GM21529 (cell line): Measurements from ENCODE around the gene SPDEF.

Source experiments
- ATAC-seq: cut with Tn5 transposase; IDR thresholded peaks from one replicate; pipeline ENCODE4 v1.9.1; 2021; ENCODE audit not compliant: unreplicated experiment

SPDEF gene

GRCh38 chr6:34563513-34563870 is 7.4 kb upstream of the SPDEF start:
- no peak for ATAC-seq

GRCh38 chr6:34562861-34563512 is 6.9 kb upstream of the SPDEF start:
- no peak for ATAC-seq

- ATAC-seq = no peak
Observed at GRCh38 chr6:34562350-34562749, 6.2 kb upstream of the SPDEF start.

GRCh38 chr6:34561227-34561530 is 5.0 kb upstream of the SPDEF start:
- ATAC-seq = no peak

- ATAC-seq = no peak
Observed at GRCh38 chr6:34560366-34561226, 4.5 kb upstream of the SPDEF start.

GRCh38 chr6:34559651-34560365 is 3.7 kb upstream of the SPDEF start:
- ATAC-seq = no peak

- no peak for ATAC-seq
Observed at GRCh38 chr6:34558172-34558714, 2.1 kb upstream of the SPDEF start.

GRCh38 chr6:34557228-34557627 is 1.1 kb upstream of the SPDEF start:
- no peak for ATAC-seq

- no peak for ATAC-seq
Observed at GRCh38 chr6:34556493-34556892, 364 bp upstream of the SPDEF start.

- no peak for ATAC-seq
Observed at GRCh38 chr6:34555328-34555727, 801 bp downstream of the SPDEF start.

GRCh38 chr6:34555007-34555322 is 1.2 kb downstream of the SPDEF start:
- no peak for ATAC-seq

GRCh38 chr6:34554291-34555006 is 1.7 kb downstream of the SPDEF start:
- ATAC-seq = no peak

GRCh38 chr6:34553750-34554149 is 2.4 kb downstream of the SPDEF start:
- no peak for ATAC-seq

GRCh38 chr6:34553146-34553545 is 3.0 kb downstream of the SPDEF start:
- ATAC-seq = no peak

- ATAC-seq = no peak
Observed at GRCh38 chr6:34552620-34553019, 3.5 kb downstream of the SPDEF start.

- no peak for ATAC-seq
Observed at GRCh38 chr6:34551720-34552119, 4.4 kb downstream of the SPDEF start.

GRCh38 chr6:34549804-34550202 is 6.3 kb downstream of the SPDEF start:
- no peak for ATAC-seq

- no peak for ATAC-seq
Observed at GRCh38 chr6:34549026-34549803, 6.9 kb downstream of the SPDEF start.

- no peak for ATAC-seq
Observed at GRCh38 chr6:34547701-34548644, 8.2 kb downstream of the SPDEF start.
